Measurements from ENCODE around the gene RERE.

RERE gene

GRCh38 chr1:8363186-8363766, 454.2 kb downstream of the RERE start:
- DNase-seq (ENCODE audit: low spot score), result no peak

DNA sequence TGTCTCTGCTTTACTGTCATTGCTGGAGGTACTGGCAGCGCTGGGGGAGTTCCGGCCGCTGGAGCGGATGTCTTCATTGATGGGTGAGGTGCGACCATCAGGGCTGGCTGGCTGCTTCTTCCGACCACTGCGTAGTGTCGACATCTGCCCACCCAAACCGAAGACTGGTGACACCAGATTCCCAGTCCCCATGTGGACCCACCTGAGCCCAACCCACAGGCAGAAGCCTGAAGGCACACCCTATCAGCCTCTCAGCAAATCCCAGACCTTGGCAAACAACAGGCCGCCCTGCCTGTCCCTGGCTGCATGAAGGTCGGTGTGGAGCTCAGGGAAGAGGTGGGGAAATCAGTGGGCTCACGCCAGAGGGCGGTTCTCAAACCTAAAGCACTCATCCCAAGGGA, 454.7 kb downstream of the RERE start:
- no peak for DNase-seq (ENCODE audit: low spot score)

DNA sequence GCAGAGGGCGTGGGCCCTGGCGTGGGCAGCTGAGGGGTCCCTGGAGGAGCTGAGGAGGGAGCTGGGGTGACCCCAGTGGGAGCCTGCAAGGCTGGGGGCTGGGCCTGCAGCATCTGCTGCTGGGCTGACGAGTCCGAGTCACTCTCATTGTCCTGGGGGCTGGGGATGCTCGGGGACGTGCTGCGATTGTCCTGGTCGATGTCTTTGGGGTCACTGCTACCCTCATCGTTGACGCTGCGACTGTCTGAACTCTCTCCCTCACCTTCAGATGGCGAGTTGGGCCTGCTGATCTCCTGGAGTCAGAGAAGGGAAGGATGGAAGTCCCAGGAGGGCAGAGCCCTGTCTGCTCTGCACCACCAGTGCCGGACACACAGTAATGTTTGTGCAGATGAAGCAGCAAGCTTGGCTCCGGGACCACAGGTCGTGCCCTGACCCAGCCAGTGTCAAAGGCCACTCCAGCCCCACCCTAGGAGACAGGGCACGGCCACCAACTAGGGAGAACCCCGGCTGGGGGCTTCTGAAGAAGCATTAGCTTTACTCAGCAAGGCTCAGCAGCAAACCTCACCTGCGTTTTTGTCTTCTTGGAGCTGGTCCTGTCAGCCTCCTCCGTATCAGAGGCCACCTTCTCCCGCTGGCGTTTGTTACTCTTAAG, 456.1 kb downstream of the RERE start:
- no peak for DNase-seq (ENCODE audit: low spot score)

- DNase-seq (ENCODE audit: low spot score), result no peak
Measured at GRCh38 chr1:8360493-8361197, 456.8 kb downstream of the RERE start.

GRCh38 chr1:8359617-8360481, 457.6 kb downstream of the RERE start:
- no peak for DNase-seq (ENCODE audit: low spot score)

- no peak for DNase-seq (ENCODE audit: low spot score)
Measured at GRCh38 chr1:8358897-8359616, 458.4 kb downstream of the RERE start.

GRCh38 chr1:8358241-8358896, 459.1 kb downstream of the RERE start:
- DNase-seq (ENCODE audit: low spot score), result no peak

DNA sequence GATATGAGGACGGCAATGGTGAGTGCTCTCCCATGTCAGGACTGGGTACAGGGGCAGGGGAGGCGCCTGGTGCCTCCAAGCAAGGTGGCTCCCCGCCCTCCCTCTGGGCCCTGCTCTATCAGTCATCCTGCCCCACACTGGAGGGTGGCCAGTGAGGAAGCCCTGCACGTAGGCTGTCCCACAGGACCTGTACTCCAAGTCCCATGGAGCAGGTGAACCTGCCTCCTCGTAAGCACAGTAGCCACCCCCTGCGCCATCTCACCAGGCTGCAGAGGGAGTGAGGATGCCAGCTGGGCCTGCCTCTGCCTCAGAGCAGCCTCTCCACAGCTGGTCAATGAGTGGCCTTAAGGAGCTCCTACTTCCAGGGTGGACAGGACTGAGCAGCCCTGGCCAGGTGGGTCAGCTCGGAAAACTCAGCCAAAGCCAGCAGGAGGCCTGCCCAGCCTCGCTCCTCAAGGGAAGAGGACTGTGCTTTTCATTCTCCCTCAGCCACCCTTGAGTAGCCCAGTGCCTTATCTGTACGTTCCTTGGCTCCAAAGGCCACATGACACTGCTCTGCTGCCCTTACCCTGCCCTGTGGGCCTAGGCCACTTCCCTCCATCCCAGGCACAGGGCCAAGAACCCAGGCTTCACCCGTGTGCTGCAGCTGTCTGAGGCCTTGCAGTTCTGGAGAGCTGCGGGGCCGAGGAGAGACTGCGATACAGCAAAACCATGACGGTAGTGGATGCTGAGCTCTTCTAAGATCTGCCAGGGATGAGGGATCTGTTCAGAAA, 459.9 kb downstream of the RERE start:
- DNase-seq (ENCODE audit: low spot score), result no peak

DNA sequence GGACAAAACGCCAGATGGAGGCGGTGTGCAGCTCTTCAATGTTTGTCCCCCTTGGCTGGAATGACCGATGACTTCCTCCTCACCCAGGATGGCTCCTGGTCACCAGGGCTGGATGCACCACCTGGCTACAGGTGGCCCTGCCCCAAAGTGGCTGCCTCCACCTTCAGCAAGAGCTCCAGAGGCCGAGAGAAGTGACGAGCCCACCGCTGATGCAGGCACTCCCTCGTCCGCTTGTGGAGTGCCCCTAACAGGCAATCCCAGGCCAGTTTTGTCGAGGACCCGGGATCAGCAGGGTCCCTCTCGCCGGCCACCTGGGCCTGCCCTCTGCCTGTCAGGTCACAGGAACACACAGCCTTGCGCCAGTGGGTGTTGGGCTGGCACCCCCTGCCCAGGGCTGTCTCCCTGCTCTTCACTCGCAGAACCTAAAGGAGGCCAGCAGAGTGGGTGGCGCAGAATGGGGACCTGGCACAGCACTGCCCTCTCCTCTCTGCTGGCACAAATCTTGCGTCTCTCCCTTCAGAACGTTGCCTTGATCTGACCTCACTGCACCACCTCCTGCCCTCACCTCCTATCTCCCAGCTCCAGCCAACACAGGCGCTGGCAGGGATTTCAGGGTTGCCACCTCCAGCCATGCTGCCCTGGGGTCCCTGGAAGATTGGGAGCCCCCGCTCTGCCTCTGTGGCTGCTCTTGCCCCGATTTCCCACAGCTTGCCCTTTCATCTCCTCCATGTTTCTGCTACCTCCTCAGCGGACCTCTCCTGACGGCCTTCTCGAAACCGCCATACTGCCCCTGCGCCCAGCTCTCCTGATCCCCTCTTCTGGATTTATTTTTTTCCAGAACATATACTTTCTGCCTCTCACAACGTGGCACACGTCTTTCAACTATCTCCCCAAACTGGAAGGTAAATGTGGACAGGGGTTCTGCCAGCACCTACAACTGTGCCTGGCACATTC, 460.9 kb downstream of the RERE start:
- DNase-seq (ENCODE audit: low spot score), result no peak

GRCh38 chr1:8355439-8356255, 461.8 kb downstream of the RERE start:
- no peak for DNase-seq (ENCODE audit: low spot score)

DNA sequence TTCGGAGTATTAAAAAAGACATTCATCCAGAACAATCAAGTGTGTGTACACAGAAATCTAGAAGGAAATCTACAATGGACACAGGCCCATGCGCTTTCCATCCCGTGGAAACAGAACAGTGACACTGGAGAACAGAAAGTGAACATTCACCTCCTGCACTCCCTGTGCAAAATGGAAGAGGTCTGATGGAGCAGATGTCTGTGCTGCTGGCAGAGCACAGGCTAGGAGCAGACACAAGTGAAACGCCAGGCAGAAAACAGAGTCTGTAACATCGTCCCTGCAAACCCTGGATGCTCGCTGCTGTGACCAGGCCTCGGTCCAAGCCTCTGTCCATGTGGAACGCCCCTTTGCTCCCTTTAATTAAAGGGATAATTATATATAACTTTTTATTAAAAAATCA, 463.4 kb downstream of the RERE start:
- no peak for DNase-seq (ENCODE audit: low spot score)

DNA sequence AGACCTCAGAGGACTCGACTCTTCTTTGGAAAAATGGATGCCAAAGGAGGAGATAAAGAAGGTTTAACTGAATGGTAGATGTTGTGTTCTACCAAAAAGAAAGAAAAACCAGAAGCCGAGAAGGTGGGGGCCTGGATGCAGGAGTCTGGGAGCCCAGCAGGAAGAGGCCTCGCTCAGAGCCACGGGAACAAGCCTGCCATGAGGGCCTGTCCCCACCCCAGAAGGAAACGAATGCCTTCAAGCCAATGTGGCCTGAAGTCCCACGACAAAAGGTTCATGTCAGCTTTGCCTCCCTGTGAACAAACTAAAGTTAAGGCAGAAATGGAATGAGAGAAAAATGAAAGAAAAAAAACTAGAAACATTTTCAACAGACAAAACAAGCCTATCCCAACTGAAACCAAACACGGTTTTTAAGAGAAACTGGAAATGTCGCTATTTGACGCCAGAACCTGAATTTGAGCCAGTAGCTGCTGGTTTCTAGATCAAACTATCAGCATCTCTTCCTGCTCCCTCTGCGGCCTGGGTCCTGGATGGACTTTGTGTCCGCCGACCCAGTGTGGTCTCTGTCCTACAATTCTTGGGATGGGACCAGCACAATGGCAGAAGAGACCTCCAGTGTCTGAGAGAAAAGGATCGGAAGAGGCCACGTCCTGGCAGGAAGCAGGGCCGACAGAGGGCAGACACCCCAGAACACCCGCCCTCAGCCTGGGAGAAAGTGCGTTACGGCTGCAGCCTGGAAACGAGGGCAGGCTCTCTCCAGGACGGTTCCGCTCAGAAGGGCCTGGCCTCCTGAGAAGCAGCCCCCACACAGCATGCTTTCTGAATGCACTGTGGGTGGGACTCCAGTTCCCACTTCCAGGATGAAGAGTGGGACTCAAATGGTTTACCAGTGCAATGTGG, 464.3 kb downstream of the RERE start:
- no peak for DNase-seq (ENCODE audit: low spot score)

GRCh38 chr1:8352471-8352845, 465.0 kb downstream of the RERE start:
- no peak for DNase-seq (ENCODE audit: low spot score)

GRCh38 chr1:8351693-8352470, 465.6 kb downstream of the RERE start:
- DNase-seq (ENCODE audit: low spot score), result no peak

- DNase-seq (ENCODE audit: low spot score), result no peak
Measured at GRCh38 chr1:8350914-8351684, 466.3 kb downstream of the RERE start.

DNA sequence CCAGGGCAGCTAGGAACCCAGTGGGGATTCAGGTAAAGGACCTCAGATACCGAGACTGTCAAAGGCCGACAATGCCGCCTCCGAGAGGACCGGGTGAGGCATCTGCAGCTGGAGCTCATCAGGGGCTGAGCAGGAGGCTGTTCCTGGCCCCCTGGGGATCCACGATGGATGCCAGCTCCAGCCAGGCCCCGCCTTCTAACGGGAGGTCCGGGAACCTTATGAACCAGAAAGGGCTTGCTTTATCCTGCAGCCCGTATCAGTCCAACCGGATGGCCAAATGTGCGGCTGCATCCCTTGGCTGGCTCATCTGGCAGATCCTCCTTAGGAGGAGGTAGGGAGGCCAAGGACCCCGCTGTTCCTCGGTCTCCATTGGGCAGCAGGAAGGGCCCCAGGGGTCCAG, 467.5 kb downstream of the RERE start:
- DNase-seq (ENCODE audit: low spot score), result no peak

All from left forelimb (tissue), 1 donor.